Stimulated activated naive B cell treated with anti-CD40 and anti-IgM and Interleukin-4, amounts not matched to agents 10 μg/mL and 1 μg/mL and 100 μg/mL, for 72 hours (primary cell): ENCODE data around the gene SELENOF.
"Not testable (repeated sequence)": the region's sequence is repeated elsewhere in the genome, so short reads cannot be mapped to it uniquely, and the experiment has no call there.

Source experiments
- ATAC-seq, 2 donors: fragments of 150-1000 bp; cut with Tn5 transposase; replicated peaks; 2 replicates each; pipeline ENCODE4 v1.10.0; 2021; ENCODE audit warnings: moderate library complexity in 1 of 2
- DNase-seq: peaks from one replicate; pipeline ENCODE4 v3.0.0; 2021
- H3K27ac Mint-ChIP-seq: one replicate; pipeline ENCODE4 v1.8.0; 2022; ENCODE audit warnings: mild to moderate bottlenecking, mixed read lengths
- H3K27me3 Mint-ChIP-seq, 2 donors: one replicate each; pipeline ENCODE4 v1.8.0; 2022; ENCODE audit warnings: mixed read lengths in 2 of 2
- H3K36me3 Mint-ChIP-seq, 2 donors: one replicate each; pipeline ENCODE4 v1.8.0; 2022; ENCODE audit warnings: mixed read lengths in 2 of 2, mild to moderate bottlenecking in 1 of 2
- H3K4me1 Mint-ChIP-seq, 2 donors: one replicate each; pipeline ENCODE4 v1.8.0; 2022; ENCODE audit warnings: mixed read lengths in 2 of 2, mild to moderate bottlenecking in 1 of 2
- H3K4me3 Mint-ChIP-seq, 2 donors: one replicate each; pipeline ENCODE4 v1.8.0; 2022; ENCODE audit warnings: mild to moderate bottlenecking in 2 of 2, mixed read lengths in 2 of 2, moderate library complexity in 1 of 2
- H3K9me3 Mint-ChIP-seq, 2 donors: one replicate each; pipeline ENCODE4 v1.8.0; 2022; ENCODE audit warnings: mixed read lengths in 2 of 2, mild to moderate bottlenecking in 1 of 2

The SELENOF gene

GRCh38 chr1:86828024-86828423, 85.9 kb downstream of the SELENOF start:
- no peak for ATAC-seq

DNA sequence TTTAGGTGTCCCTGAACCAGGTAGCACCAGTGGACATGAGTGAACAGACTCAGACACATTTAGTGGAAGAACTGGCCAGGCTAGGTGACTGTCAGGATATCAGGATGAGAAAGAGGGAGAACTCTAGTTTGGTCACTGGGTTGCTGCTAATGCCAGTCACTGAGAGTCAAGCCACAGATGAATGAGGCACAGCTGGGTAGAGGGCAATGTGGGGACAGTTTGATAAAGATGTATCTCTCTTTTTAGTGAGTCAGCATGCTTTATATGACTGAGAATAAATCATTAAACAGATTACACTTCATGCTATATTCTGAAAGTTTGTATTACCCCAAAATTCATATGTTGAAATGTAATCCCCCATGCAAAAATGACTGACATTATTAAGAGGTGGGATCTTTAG, 87.1 kb downstream of the SELENOF start:
- no peak overlapping the region for H3K27ac Mint-ChIP-seq
- no peak for ATAC-seq

More at GRCh38 chr1:86828024-86828423, 85.9 kb downstream of the SELENOF start:
- H3K36me3 Mint-ChIP-seq = no peaks in the 10 kb centered on the region
- H3K27ac Mint-ChIP-seq = no peak overlapping the region
- H3K9me3 Mint-ChIP-seq = no peaks in the 10 kb centered on the region
- no peaks in the 10 kb centered on the region for H3K27me3 Mint-ChIP-seq
- H3K4me3 Mint-ChIP-seq = no peak overlapping the region
- no peaks in the 10 kb centered on the region for H3K4me1 Mint-ChIP-seq
- DNase-seq = no peak

DNA sequence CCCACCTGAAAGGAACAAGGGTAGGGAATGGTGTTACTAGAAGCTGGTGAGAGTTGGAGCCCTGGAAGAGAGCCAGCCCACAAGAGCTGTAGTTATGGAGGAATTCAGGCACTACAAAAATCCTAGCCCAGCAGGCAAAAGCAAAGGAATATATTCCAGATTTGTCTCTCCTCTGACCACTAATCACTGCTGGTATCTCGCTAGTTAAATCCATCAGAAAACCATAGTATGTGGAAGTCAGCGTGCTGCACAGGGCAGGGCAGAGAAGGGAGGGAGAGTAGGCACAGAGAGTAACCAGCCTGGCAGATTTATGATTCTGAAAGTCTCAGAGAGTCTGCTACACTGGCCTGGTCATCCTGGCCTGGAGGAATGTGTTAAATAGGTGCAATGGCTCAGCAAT, 88.6 kb downstream of the SELENOF start:
- Mint-ChIP-seq H3K9me3 (no peaks in the 10 kb centered on the region), H3K27ac (no peak overlapping the region), H3K4me1 (peaks cover 2 to 6% of the 10 kb centered on the region in 2 donors), H3K36me3 (no peaks in the 10 kb centered on the region), H3K4me3 (no peak overlapping the region), H3K27me3 (no peaks in the 10 kb centered on the region)
- DNase-seq = no peak
- no peak for ATAC-seq

More for the DNA sequence above, 87.1 kb downstream of the SELENOF start:
- Mint-ChIP-seq H3K4me1 (peaks cover 2 to 6% of the 10 kb centered on the region in 2 donors), H3K36me3 (no peaks in the 10 kb centered on the region), H3K27me3 (no peaks in the 10 kb centered on the region), H3K4me3 (no peak overlapping the region), H3K9me3 (no peaks in the 10 kb centered on the region)
- DNase-seq = no peak

- Mint-ChIP-seq H3K27ac (no peak overlapping the region), H3K36me3 (no peaks in the 10 kb centered on the region), H3K9me3 (peaks cover 0 to 3% of the 10 kb centered on the region in 2 donors), H3K4me3 (no peak overlapping the region), H3K4me1 (peaks cover 2 to 6% of the 10 kb centered on the region in 2 donors), H3K27me3 (no peaks in the 10 kb centered on the region)
- no peak for DNase-seq
- ATAC-seq = no peak
These were observed 90.0 kb downstream of the SELENOF start for GRCh38 chr1:86823821-86824500.

- ATAC-seq = no peak
These were observed 90.5 kb downstream of the SELENOF start for GRCh38 chr1:86823386-86823785.

DNA sequence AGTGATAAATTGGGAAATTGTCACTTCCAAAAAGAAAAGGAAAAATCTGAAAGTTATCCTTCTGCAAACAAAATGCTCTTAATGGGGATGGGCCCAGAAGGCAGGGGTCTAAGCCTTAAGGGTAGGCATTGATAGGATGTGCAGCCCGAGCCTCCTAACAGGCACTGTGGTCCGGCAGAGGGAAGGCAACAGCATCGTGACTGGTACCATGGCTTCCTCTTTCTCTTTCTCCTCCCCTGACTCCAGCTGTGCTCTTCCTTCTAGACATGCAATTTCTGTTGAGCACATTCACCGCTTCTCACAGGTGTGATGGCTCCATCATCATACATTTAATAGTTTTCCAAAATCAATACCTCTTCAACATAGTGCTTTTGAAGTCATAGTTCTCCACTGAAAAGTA, 91.5 kb downstream of the SELENOF start:
- peak; percentile 33 to 46 for ATAC-seq
- Mint-ChIP-seq H3K9me3 (peaks cover 0 to 4% of the 10 kb centered on the region in 2 donors), H3K27me3 (no peaks in the 10 kb centered on the region), H3K4me1 (peaks cover 2 to 6% of the 10 kb centered on the region in 2 donors), H3K36me3 (no peaks in the 10 kb centered on the region), H3K27ac (no peak overlapping the region), H3K4me3 (no peak overlapping the region)
- DNase-seq = no peak

More at GRCh38 chr1:86823386-86823785, 90.5 kb downstream of the SELENOF start:
- Mint-ChIP-seq H3K9me3 (peaks cover 0 to 4% of the 10 kb centered on the region in 2 donors), H3K4me1 (peaks cover 2 to 6% of the 10 kb centered on the region in 2 donors), H3K36me3 (no peaks in the 10 kb centered on the region), H3K27me3 (no peaks in the 10 kb centered on the region), H3K4me3 (no peak overlapping the region), H3K27ac (no peak overlapping the region)
- no peak for DNase-seq

GRCh38 chr1:86821956-86822355, 92.0 kb downstream of the SELENOF start:
- Mint-ChIP-seq H3K27me3 (no peaks in the 10 kb centered on the region), H3K4me3 (no peak overlapping the region), H3K27ac (no peak overlapping the region), H3K36me3 (no peaks in the 10 kb centered on the region), H3K4me1 (peaks cover 2 to 7% of the 10 kb centered on the region in 2 donors), H3K9me3 (peaks cover 0 to 4% of the 10 kb centered on the region in 2 donors)
- no peak for ATAC-seq
- DNase-seq = no peak

GRCh38 chr1:86819970-86820369, 94.0 kb downstream of the SELENOF start:
- not testable (repeated sequence) for ATAC-seq, DNase-seq, H3K27ac Mint-ChIP-seq, H3K9me3 Mint-ChIP-seq, H3K27me3 Mint-ChIP-seq, H3K36me3 Mint-ChIP-seq, H3K4me3 Mint-ChIP-seq
- peaks cover 4 to 13% of the 10 kb centered on the region in 2 donors for H3K4me1 Mint-ChIP-seq

- not testable (repeated sequence) for H3K36me3 Mint-ChIP-seq, H3K9me3 Mint-ChIP-seq, ATAC-seq, H3K27ac Mint-ChIP-seq, H3K4me3 Mint-ChIP-seq, H3K4me1 Mint-ChIP-seq, DNase-seq, H3K27me3 Mint-ChIP-seq
These were observed 96.6 kb downstream of the SELENOF start for GRCh38 chr1:86817246-86817826.

- not testable (repeated sequence) for H3K4me3 Mint-ChIP-seq, H3K9me3 Mint-ChIP-seq, H3K27me3 Mint-ChIP-seq, ATAC-seq, DNase-seq, H3K27ac Mint-ChIP-seq, H3K4me1 Mint-ChIP-seq, H3K36me3 Mint-ChIP-seq
These were observed 99.8 kb downstream of the SELENOF start for GRCh38 chr1:86814118-86814517.
